GM12864 (cell line): Measurements from ENCODE around the gene COL27A1.

Experiments used
- DNase-seq: peaks from one replicate; pipeline ENCODE4 v3.0.0-alpha.2; 2011; ENCODE audit warnings: low read depth
- H3K4me3 ChIP-seq: 2 replicates; pipeline ENCODE4 v1.5.1; 2011; ENCODE audit warnings: mild to moderate bottlenecking, low read depth, low read length, control low read depth
- CTCF ChIP-seq: IDR thresholded peaks from 2 replicates; pipeline ENCODE4 v1.5.1; 2011; ENCODE audit warnings: low read depth, mild to moderate bottlenecking, moderate library complexity, low read length, control low read depth, inconsistent platforms; ENCODE audit errors: missing control alignments

COL27A1 gene

GRCh38 chr9:114350636-114351401 is 195.5 kb downstream of the COL27A1 start:
- no peak for DNase-seq
- no peak for TF ChIP-seq CTCF

GRCh38 chr9:114351932-114352331 is 196.6 kb downstream of the COL27A1 start:
- TF ChIP-seq CTCF, result no peak
- no peak for DNase-seq
- no peak overlapping the region for H3K4me3 ChIP-seq

More at GRCh38 chr9:114350636-114351401, 195.5 kb downstream of the COL27A1 start:
- no peak overlapping the region for H3K4me3 ChIP-seq

- H3K4me3 ChIP-seq, result no peak overlapping the region
- no peak for TF ChIP-seq CTCF
- DNase-seq, result no peak
These were observed 200.5 kb downstream of the COL27A1 start for GRCh38 chr9:114355821-114356220.

- no peak for TF ChIP-seq CTCF
- H3K4me3 ChIP-seq, result no peak overlapping the region
- DNase-seq, result no peak
These were observed 201.5 kb downstream of the COL27A1 start for GRCh38 chr9:114356792-114357191.

- DNase-seq, result no peak
- no peak overlapping the region for H3K4me3 ChIP-seq
- no peak for TF ChIP-seq CTCF
These were observed 202.0 kb downstream of the COL27A1 start for GRCh38 chr9:114357360-114357759.

- H3K4me3 ChIP-seq, result no peak overlapping the region
- no peak for DNase-seq
- no peak for TF ChIP-seq CTCF
These were observed 202.6 kb downstream of the COL27A1 start for GRCh38 chr9:114357911-114358328.

GRCh38 chr9:114359801-114360200 is 204.5 kb downstream of the COL27A1 start:
- no peak overlapping the region for H3K4me3 ChIP-seq
- TF ChIP-seq CTCF, result no peak
- DNase-seq, result no peak
